ENCODE measurements around the gene CAMTA1.

Gene CAMTA1

GRCh38 chr1:6987940-6988339 is 202.7 kb downstream of the CAMTA1 start:
- no peak for DNase-seq

- no peak for DNase-seq
Measured at GRCh38 chr1:6988796-6989195, 203.5 kb downstream of the CAMTA1 start.

- no peak for DNase-seq
Measured at GRCh38 chr1:6989212-6990159, 204.2 kb downstream of the CAMTA1 start.

GRCh38 chr1:6991266-6991665 is 206.0 kb downstream of the CAMTA1 start:
- DNase-seq = no peak

- DNase-seq = no peak
Measured at GRCh38 chr1:6995789-6996188, 210.5 kb downstream of the CAMTA1 start.

- DNase-seq = peak; percentile 87
Measured at GRCh38 chr1:6996371-6996770, 211.1 kb downstream of the CAMTA1 start.

DNA sequence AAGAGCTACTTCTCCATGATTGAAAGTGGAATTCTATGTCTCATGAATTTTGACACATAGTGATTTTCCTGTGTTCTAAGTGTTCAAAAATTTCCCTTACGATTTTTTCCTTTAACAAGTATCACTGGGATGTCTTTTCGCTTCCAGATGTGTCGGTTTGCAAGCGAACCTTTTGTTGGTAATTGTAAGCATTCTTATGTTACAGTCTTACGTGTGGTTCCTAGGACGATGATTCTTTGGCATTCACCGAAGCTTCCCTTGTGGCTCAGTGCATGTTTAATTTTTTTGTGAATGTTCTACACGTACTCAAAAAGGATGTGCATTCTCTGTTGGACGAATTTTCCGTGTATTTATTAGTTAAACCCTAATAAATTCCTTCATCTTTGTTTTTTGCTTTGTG is 211.6 kb downstream of the CAMTA1 start:
- DNase-seq = no peak

GRCh38 chr1:6998267-6998666 is 213.0 kb downstream of the CAMTA1 start:
- no peak for DNase-seq

GRCh38 chr1:6999826-7000225 is 214.6 kb downstream of the CAMTA1 start:
- DNase-seq = no peak

GRCh38 chr1:7000720-7001119 is 215.5 kb downstream of the CAMTA1 start:
- no peak for DNase-seq

GRCh38 chr1:7002728-7003127 is 217.5 kb downstream of the CAMTA1 start:
- no peak for DNase-seq

- DNase-seq = no peak
Measured at GRCh38 chr1:7003676-7004075, 218.4 kb downstream of the CAMTA1 start.

DNA sequence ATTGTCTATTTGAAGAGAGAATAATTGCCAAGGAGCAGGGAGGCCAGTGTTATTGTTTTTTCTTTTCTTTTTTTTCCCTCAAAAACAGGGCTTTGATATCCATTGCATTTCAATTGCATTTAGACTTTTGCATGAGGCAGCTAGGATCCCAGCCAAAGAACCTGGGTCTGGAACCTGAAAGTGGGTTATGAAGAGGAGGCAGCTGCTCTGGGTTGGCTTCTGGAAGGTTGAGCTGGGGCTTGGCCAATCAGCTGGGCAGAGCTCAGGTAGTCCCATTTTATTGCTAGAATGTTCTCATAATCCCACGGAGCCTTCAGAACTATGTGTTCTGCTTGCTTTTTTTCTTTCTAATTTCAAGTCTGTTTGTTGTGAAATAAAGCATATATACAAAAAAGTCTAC is 218.9 kb downstream of the CAMTA1 start:
- no peak for DNase-seq

DNA sequence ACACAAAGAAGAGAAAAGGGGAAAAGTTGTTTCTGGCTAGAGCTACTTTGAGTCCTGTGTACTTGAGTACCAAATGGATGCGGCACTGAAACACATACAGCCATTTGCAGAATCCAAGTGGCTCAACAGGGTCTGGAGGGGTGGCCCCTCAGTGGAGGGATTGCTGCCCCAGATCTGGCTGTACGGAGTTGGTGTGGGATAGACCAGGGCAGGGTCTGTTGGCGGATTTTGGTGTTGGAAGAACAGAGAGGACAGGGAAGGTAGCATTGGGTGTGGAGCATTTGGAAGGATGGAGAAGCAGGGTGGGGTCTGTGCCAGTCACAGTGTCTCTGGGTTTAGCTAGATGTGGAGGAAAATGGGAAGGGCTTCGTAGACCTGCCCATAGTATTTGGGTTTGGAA is 220.5 kb downstream of the CAMTA1 start:
- DNase-seq = no peak

DNA sequence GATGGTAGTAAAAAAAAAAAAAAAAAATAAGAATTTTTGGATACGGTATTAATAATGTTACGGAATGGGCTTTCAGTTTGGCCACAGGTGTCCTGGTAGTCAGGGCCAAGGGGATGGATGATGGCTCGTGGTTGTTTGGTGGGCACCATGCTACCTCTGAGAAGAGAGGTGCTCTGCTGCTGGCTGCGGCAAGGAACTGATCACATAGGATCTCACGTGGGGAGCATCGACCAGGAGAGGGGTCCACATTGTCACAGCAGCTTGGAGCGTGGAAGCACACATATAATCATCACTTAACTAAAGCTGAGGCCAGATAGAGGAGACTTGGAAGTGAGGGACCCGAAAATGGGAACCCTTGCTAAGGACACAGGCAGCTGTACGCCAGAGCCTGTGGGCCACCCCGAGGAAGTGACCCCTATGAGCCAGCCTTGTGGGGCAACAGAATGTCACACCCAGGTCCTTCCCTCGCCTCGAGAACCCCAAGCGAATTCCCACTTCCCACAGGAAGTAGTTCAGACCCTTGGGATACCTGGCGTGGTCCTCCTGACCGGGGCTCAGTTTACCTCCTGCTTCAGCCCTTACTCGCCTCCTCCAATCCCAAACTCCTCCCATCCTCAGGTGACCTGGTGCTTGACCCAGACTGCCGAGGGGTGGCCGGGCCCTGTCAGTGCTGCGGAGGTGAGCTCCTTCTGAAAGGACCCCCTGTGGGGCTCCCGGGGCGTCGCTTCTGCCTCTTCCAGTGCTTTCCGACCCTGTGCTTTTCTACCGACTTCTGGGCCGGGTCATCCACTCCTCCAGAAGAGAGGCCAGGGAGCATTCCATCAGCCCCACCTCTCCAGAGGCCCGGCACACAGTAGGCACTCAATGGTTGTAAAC is 222.0 kb downstream of the CAMTA1 start:
- no peak for DNase-seq

- DNase-seq = no peak
Measured at GRCh38 chr1:7007902-7008301, 222.6 kb downstream of the CAMTA1 start.

DNA sequence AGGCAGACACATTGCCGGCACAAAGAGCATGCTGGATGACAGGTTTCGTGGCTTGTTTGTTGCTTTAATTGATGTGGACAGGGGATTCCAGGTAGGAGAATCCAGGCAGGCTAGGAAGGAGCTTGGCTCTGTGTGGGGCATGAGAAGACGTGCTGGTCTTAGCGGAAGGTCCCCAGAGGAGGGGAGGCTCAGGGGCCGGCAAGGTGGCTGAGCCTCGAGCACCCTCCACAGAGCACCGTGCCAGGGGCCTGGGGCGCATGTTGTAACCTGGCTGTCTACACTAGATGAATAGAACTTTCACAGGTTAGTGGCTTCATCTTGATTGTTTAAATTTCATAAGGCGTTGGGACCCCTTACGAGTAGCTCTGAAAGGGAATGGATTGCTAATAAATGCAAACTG is 223.1 kb downstream of the CAMTA1 start:
- DNase-seq = no peak

DNA sequence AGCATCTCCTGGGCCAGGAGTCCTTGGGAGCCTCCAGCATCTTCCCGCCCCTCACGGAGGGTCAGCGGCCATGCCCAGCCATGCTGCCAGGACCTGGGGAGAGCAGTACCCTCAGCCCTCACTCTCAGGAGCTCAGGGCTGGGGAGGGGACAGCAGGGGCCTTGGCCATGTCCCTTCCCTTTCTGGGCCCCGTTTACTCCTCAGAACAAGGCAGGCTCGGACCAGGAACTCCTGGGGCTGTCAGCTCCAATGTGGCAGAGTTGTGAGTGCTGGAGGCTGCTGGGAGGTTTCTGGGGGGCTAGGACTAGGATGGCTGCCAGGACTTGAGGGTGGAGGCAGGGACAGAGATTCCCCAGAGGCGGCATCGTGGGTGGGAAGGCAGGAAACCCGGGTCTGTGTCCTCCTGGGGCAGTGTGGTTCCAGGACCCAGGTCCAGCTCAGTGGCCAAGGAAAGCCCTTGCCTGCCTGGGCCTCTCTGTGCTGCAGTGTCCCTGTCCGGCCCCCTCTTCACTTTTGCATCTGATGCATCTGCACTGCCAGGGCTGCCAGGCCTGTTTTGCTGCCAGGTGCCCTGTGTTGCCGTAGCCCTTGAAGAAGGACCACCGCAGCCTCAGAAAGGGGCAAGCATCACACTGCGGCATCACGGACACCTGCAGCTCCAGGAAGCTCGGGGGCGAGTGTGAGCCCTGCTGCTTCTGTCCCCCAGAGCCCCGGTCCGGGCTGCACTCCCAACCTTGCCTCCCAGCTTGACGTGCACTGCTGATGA is 223.9 kb downstream of the CAMTA1 start:
- DNase-seq = no peak

DNA sequence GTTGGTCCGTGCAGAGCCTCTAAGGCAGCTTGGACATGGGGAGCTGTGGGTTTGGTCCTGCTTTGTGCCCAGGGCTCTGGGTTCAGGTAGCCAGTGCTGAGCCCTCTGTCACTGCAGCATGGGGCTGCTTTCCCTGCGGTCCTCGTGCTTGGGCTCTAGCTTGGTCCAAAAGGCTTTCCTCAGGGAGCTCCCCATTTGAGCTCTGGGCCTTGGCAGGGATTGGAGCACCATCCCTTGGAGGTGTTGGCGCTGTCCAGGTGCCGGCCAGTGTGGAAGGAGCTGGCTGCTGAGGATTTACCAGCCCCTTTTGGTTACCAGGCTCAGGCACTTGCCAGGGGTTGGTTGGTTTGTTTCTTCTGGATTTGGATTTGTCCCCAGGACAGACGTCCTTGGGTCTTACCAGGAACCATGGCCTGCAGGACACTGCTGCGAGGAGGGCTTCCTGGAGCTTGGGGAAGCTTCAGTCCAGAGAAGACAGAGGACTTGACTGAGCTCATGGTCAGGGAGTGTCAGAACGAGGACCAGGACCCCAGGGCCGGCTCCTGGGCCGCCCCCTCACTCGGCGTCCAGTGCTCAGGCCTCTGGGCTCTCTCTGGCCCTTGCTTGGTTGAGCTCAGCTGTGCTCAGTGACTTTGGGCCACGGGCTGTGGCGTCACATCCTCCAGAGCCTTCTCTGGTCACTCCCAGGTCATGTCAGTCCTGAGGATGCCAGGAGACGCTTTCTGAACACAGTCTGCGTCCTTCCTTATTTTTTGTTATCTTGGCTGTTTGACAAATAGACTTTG is 224.7 kb downstream of the CAMTA1 start:
- DNase-seq = no peak

- DNase-seq = no peak
Measured at GRCh38 chr1:7010534-7011200, 225.4 kb downstream of the CAMTA1 start.

GRCh38 chr1:7011826-7012225 is 226.6 kb downstream of the CAMTA1 start:
- DNase-seq = no peak

DNA sequence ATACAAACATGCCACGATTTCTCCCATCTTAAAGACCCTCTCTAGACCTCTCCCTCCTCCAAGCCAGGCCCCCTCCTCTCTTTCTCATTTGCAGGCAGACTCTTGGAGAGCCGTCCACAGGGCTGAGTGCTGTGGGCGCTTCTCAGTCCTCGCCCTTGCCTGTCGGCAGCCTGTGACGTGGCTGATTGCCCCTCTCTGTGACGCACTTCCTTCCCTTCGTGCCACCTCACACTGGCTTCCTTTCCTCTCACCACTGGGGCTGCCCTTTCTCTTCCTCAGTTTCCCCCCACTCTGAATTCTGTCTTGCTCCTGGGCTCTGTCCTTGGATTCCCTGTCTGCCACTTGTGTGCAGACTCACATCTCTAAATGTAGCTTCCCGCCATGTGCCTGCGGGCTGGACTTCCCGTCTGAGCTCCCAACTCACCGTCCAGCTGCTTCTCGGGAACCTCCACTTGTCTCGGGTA is 227.2 kb downstream of the CAMTA1 start:
- DNase-seq = no peak

Data from MV-4-11 (cell line).